ENCODE results near the gene EPHA5.

Gene EPHA5

DNA sequence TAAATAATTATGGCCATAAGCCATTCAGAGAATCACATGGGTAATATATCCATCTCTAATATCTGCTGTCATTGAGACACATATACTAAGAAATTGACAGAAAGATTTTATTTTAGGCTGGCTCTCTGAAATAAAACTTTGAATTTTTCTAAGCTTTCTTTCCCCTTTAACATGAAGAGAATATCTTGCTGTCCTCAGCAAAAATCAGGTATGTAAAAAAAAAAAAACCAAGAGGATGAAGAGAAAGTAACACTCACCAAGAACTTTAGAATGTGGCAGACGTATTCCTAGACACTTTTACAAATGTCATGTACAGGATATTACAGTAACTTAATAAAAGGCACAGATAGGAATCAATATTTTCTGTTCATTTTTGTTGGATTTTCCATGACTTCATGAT is 65.8 kb downstream of the EPHA5 start:
- FAIRE-seq (no peak), DNase-seq (ENCODE audit: insufficient read length) (no peak)
- TF ChIP-seq POLR2A (IDR thresholded peaks at IDR 0.05; ENCODE audit: low read depth, low read length): no peak
- TF ChIP-seq POLR2AphosphoS5 (IDR thresholded peaks at IDR 0.05; ENCODE audit: low read depth, low read length): no peak
- TF ChIP-seq TAF1 (IDR thresholded peaks at IDR 0.05; ENCODE audit: borderline replicate concordance, low read depth, low read length): no peak

DNA sequence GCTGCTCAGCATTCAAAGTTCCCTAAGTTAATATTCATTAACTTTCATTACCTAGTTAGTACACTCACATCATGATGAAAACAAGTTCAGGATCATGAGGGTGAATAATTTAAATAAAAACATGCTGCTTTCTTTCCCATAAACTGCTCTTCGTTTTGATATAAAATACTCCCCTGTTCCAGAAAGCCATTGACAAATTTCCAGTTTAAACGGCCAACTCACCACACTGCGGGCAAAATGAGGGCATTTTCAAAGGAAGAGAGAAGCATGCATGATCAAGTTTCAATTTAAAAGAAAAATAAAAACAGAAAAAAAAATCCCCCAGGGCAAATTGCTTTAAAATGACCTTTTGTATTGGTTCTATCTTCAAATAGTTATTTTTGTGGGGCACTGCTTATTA is 69.6 kb downstream of the EPHA5 start:
- TF ChIP-seq TAF1 (IDR thresholded peaks at IDR 0.05; ENCODE audit: borderline replicate concordance, low read depth, low read length) (no peak), POLR2A (IDR thresholded peaks at IDR 0.05; ENCODE audit: low read depth, low read length) (no peak), POLR2AphosphoS5 (IDR thresholded peaks at IDR 0.05; ENCODE audit: low read depth, low read length) (no peak)
- FAIRE-seq: no peak
- DNase-seq (ENCODE audit: insufficient read length): no peak

GRCh38 chr4:65599340-65599739 is 70.9 kb downstream of the EPHA5 start:
- no peak for DNase-seq (ENCODE audit: insufficient read length)
- no peak for FAIRE-seq
- TF ChIP-seq POLR2AphosphoS5 (IDR thresholded peaks at IDR 0.05; ENCODE audit: low read depth, low read length) (no peak), POLR2A (IDR thresholded peaks at IDR 0.05; ENCODE audit: low read depth, low read length) (no peak)

- no peak for FAIRE-seq
- DNase-seq (ENCODE audit: insufficient read length): no peak
- TF ChIP-seq TAF1 (IDR thresholded peaks at IDR 0.05; ENCODE audit: borderline replicate concordance, low read depth, low read length) (no peak), POLR2A (IDR thresholded peaks at IDR 0.05; ENCODE audit: low read depth, low read length) (no peak), POLR2AphosphoS5 (IDR thresholded peaks at IDR 0.05; ENCODE audit: low read depth, low read length) (no peak)
Measured at GRCh38 chr4:65597697-65598096, 72.6 kb downstream of the EPHA5 start.

- FAIRE-seq (no peak), DNase-seq (ENCODE audit: insufficient read length) (no peak)
- no peak for TF ChIP-seq TAF1 (IDR thresholded peaks at IDR 0.05; ENCODE audit: borderline replicate concordance, low read depth, low read length)
- TF ChIP-seq POLR2A (IDR thresholded peaks at IDR 0.05; ENCODE audit: low read depth, low read length): no peak
- TF ChIP-seq POLR2AphosphoS5 (IDR thresholded peaks at IDR 0.05; ENCODE audit: low read depth, low read length): no peak
Measured at GRCh38 chr4:65592089-65592488, 78.2 kb downstream of the EPHA5 start.

- no peak for TF ChIP-seq TAF1 (IDR thresholded peaks at IDR 0.05; ENCODE audit: borderline replicate concordance, low read depth, low read length)
- no peak for TF ChIP-seq POLR2A (IDR thresholded peaks at IDR 0.05; ENCODE audit: low read depth, low read length)
- TF ChIP-seq POLR2AphosphoS5 (IDR thresholded peaks at IDR 0.05; ENCODE audit: low read depth, low read length): no peak
- no peak for FAIRE-seq
Measured at GRCh38 chr4:65589921-65590320, 80.4 kb downstream of the EPHA5 start.

GRCh38 chr4:65589331-65589730 is 81.0 kb downstream of the EPHA5 start:
- DNase-seq (ENCODE audit: insufficient read length): no peak
- no peak for TF ChIP-seq TAF1 (IDR thresholded peaks at IDR 0.05; ENCODE audit: borderline replicate concordance, low read depth, low read length)
- TF ChIP-seq POLR2AphosphoS5 (IDR thresholded peaks at IDR 0.05; ENCODE audit: low read depth, low read length): no peak
- no peak for TF ChIP-seq POLR2A (IDR thresholded peaks at IDR 0.05; ENCODE audit: low read depth, low read length)
- no peak for FAIRE-seq

More at GRCh38 chr4:65589921-65590320, 80.4 kb downstream of the EPHA5 start:
- DNase-seq (ENCODE audit: insufficient read length): no peak

DNA sequence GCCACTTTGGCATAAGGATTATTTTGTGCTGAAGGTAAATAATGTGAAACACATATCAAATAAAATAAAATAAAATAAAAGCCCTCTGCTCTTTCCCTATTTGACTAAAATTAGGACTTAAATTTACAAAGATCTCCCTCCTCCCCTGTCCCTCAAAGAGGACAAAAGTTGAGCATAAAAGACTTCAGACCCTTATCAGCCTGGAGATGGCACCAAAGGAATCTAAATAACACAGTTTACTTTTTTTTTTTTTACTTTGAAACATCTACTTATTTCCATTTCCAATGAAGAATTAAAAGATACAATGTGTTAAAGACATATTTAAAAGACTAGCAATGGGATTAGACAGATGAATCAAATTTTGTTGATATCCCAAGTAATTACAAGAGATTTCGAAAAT is 89.7 kb downstream of the EPHA5 start:
- DNase-seq (ENCODE audit: insufficient read length) (no peak), FAIRE-seq (no peak)
- TF ChIP-seq TAF1 (IDR thresholded peaks at IDR 0.05; ENCODE audit: borderline replicate concordance, low read depth, low read length) (no peak), POLR2AphosphoS5 (IDR thresholded peaks at IDR 0.05; ENCODE audit: low read depth, low read length) (no peak), POLR2A (IDR thresholded peaks at IDR 0.05; ENCODE audit: low read depth, low read length) (no peak)

DNA sequence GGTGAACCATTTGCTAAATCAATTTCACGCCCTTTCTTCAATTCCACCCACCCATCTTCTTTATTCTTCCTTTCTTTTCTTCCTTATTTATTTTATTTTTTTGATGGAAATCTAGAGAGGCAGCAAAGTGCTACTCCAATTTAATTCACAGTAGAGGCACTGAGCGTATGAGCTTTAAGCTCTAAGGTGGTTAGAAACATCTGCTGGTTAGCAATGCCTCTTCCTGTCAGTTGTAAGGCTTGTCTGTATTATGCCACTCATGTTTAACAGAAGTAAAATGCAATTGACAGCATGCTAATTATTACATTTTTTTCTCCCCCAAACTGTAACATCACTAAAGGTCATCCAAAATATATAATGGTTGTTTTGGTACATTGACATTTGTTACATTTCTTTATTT is 103.8 kb downstream of the EPHA5 start:
- TF ChIP-seq TAF1 (IDR thresholded peaks at IDR 0.05; ENCODE audit: borderline replicate concordance, low read depth, low read length) (no peak), POLR2AphosphoS5 (IDR thresholded peaks at IDR 0.05; ENCODE audit: low read depth, low read length) (no peak), POLR2A (IDR thresholded peaks at IDR 0.05; ENCODE audit: low read depth, low read length) (no peak)
- DNase-seq (ENCODE audit: insufficient read length): no peak
- FAIRE-seq: no peak

DNA sequence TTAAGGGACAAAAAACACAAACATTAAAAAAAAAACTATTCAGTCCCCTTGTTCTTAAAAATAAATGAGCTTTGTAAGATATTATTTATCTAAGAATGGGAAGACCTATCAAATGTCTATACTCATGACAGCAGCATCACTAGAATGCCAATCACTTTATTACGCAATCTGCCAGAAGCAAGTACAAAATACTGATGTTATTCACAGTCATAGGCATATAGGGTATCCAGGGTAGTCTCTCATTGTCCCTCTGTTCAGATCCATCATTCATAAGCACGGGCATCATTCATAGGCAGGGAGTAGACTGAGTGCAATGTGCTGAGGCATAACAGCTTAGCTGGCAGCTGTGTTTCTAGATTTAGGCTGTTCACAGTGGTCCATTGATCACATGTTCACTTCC is 109.1 kb downstream of the EPHA5 start:
- DNase-seq (ENCODE audit: insufficient read length) (no peak), FAIRE-seq (no peak)

GRCh38 chr4:65559270-65559669 is 111.0 kb downstream of the EPHA5 start:
- FAIRE-seq (no peak), DNase-seq (ENCODE audit: insufficient read length) (no peak)
- TF ChIP-seq POLR2A (IDR thresholded peaks at IDR 0.05; ENCODE audit: low read depth, low read length): no peak
- no peak for TF ChIP-seq TAF1 (IDR thresholded peaks at IDR 0.05; ENCODE audit: borderline replicate concordance, low read depth, low read length)

More for the DNA sequence above, 109.1 kb downstream of the EPHA5 start:
- TF ChIP-seq TAF1 (IDR thresholded peaks at IDR 0.05; ENCODE audit: borderline replicate concordance, low read depth, low read length): no peak
- TF ChIP-seq POLR2AphosphoS5 (IDR thresholded peaks at IDR 0.05; ENCODE audit: low read depth, low read length): no peak
- TF ChIP-seq POLR2A (IDR thresholded peaks at IDR 0.05; ENCODE audit: low read depth, low read length): no peak

- FAIRE-seq: no peak
- no peak for DNase-seq (ENCODE audit: insufficient read length)
- TF ChIP-seq POLR2AphosphoS5 (IDR thresholded peaks at IDR 0.05; ENCODE audit: low read depth, low read length) (no peak), TAF1 (IDR thresholded peaks at IDR 0.05; ENCODE audit: borderline replicate concordance, low read depth, low read length) (no peak), POLR2A (IDR thresholded peaks at IDR 0.05; ENCODE audit: low read depth, low read length) (no peak)
Measured at GRCh38 chr4:65552057-65552456, 118.2 kb downstream of the EPHA5 start.

- FAIRE-seq (no peak), DNase-seq (ENCODE audit: insufficient read length) (no peak)
- TF ChIP-seq TAF1 (IDR thresholded peaks at IDR 0.05; ENCODE audit: borderline replicate concordance, low read depth, low read length) (no peak), POLR2AphosphoS5 (IDR thresholded peaks at IDR 0.05; ENCODE audit: low read depth, low read length) (no peak), POLR2A (IDR thresholded peaks at IDR 0.05; ENCODE audit: low read depth, low read length) (no peak)
Measured at GRCh38 chr4:65550500-65550899, 119.8 kb downstream of the EPHA5 start.

Data from GM12892 (cell line).